C4-2B (cell line): ENCODE results near the gene CA4.
"Not testable (repeated sequence)": the region's sequence is repeated elsewhere in the genome, so short reads cannot be mapped to it uniquely, and the experiment has no call there.

Source experiments
- ZFX ChIP-seq: fragments of 450-650 bp; IDR thresholded peaks from 2 replicates; pipeline ENCODE4 v1.6.1; 2017
- TF ChIP-seq, protein P1 (sequence below): fragments of 450-650 bp; conservative IDR thresholded peaks from 2 replicates; pipeline ENCODE4 v1.5.1; 2017; ENCODE audit warnings: mild to moderate bottlenecking

DNA sequence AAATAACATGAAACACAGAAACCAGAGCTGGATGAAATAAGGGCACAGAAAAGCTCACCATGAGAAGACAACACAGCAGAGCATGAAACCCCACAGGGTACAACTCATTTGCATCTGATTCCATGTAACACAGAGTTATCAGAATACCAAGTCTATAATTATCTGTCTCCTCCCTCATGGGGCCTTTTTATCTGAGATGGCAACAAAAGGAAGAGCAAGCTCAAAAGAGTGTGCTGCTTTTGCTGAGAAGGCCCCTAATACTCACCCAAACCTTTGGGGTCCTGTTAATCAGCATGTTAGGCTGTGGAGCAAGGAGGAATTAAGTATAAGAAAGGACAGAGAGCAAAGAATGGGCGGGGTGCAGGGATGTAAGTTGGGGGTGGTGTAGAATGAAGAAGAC is 36.6 kb downstream of the CA4 start:
- TF ChIP-seq, protein P1, sequence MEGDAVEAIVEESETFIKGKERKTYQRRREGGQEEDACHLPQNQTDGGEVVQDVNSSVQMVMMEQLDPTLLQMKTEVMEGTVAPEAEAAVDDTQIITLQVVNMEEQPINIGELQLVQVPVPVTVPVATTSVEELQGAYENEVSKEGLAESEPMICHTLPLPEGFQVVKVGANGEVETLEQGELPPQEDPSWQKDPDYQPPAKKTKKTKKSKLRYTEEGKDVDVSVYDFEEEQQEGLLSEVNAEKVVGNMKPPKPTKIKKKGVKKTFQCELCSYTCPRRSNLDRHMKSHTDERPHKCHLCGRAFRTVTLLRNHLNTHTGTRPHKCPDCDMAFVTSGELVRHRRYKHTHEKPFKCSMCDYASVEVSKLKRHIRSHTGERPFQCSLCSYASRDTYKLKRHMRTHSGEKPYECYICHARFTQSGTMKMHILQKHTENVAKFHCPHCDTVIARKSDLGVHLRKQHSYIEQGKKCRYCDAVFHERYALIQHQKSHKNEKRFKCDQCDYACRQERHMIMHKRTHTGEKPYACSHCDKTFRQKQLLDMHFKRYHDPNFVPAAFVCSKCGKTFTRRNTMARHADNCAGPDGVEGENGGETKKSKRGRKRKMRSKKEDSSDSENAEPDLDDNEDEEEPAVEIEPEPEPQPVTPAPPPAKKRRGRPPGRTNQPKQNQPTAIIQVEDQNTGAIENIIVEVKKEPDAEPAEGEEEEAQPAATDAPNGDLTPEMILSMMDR, result not testable (repeated sequence)
- not testable (repeated sequence) for TF ChIP-seq ZFX
